ENCODE results near the gene FGF12. TPM values are rescaled to one million over a fixed set of nuclear protein-coding genes. Genes with fewer than 3 reads are reported as not detected.
"Not testable (repeated sequence)": the region's sequence is repeated elsewhere in the genome, so short reads cannot be mapped to it uniquely, and the experiment has no call there.

The FGF12 gene
- total RNA-seq, 4 donors from 2014 or later = 0.94 to 15.9 (median 15.1) TPM

GRCh38 chr3:192597913-192598312 lies 129.4 kb downstream of the FGF12 start:
- no peak overlapping the region for H3K27ac ChIP-seq
- H3K36me3 ChIP-seq = no peaks in the 10 kb centered on the region
- H3K4me1 ChIP-seq = no peaks in the 10 kb centered on the region
- no peak overlapping the region for H3K4me3 ChIP-seq
- no peak for TF ChIP-seq EP300 (IDR thresholded peaks at IDR 0.05)
- TF ChIP-seq CTCF (IDR thresholded peaks at IDR 0.05) = no peak
- TF ChIP-seq POLR2AphosphoS5 (IDR thresholded peaks at IDR 0.05) = no peak
- no peak for TF ChIP-seq POLR2A (IDR thresholded peaks at IDR 0.05)
- peaks cover 0 to 11% (median 0%) of the 10 kb centered on the region in 3 donors for H3K9me3 ChIP-seq
- 78 to 82% methylated on average over 1 to 2 of the region's 2 CpGs for WGBS, 2 donors (ENCODE audit: low coverage in 1 of 2)
- no peaks in the 10 kb centered on the region for H3K27me3 ChIP-seq
- no peak for ATAC-seq

GRCh38 chr3:192597506-192597905 lies 129.8 kb downstream of the FGF12 start:
- H3K9me3 ChIP-seq = peaks cover 0 to 8% (median 0%) of the 10 kb centered on the region in 3 donors
- WGBS, 2 donors (ENCODE audit: low coverage in 1 of 2) = 50 to 65% methylated on average over 2 of the region's 2 CpGs
- no peaks in the 10 kb centered on the region for H3K4me1 ChIP-seq
- no peak overlapping the region for H3K4me3 ChIP-seq
- H3K27ac ChIP-seq = no peak overlapping the region
- no peak for TF ChIP-seq EP300 (IDR thresholded peaks at IDR 0.05)
- no peak for TF ChIP-seq CTCF (IDR thresholded peaks at IDR 0.05)
- TF ChIP-seq POLR2AphosphoS5 (IDR thresholded peaks at IDR 0.05) = no peak
- TF ChIP-seq POLR2A (IDR thresholded peaks at IDR 0.05) = no peak
- no peaks in the 10 kb centered on the region for H3K27me3 ChIP-seq
- ATAC-seq = no peak
- no peaks in the 10 kb centered on the region for H3K36me3 ChIP-seq

- Histone ChIP-seq H3K4me1 (no peaks in the 10 kb centered on the region), H3K36me3 (no peaks in the 10 kb centered on the region), H3K27me3 (peaks cover 4% of the 10 kb centered on the region), H3K9me3 (no peaks in the 10 kb centered on the region), H3K4me3 (no peak overlapping the region), H3K27ac (no peak overlapping the region)
- 90 to 93% methylated on average over 3 of the region's 3 CpGs for WGBS, 2 donors (ENCODE audit: low coverage in 1 of 2)
- TF ChIP-seq EP300 (IDR thresholded peaks at IDR 0.05) = no peak
- no peak for TF ChIP-seq POLR2AphosphoS5 (IDR thresholded peaks at IDR 0.05)
- TF ChIP-seq CTCF (IDR thresholded peaks at IDR 0.05) = no peak
- TF ChIP-seq POLR2A (IDR thresholded peaks at IDR 0.05) = no peak
- ATAC-seq = no peak
Observed at GRCh38 chr3:192578729-192579128, 148.6 kb downstream of the FGF12 start.

- Histone ChIP-seq H3K27ac (no peak overlapping the region), H3K4me3 (no peak overlapping the region), H3K36me3 (no peaks in the 10 kb centered on the region), H3K9me3 (no peaks in the 10 kb centered on the region), H3K4me1 (no peaks in the 10 kb centered on the region), H3K27me3 (peaks cover 4% of the 10 kb centered on the region)
- 57 to 62% methylated on average over 2 of the region's 2 CpGs for WGBS, 2 donors (ENCODE audit: low coverage in 1 of 2)
- no peak for ATAC-seq
- no peak for TF ChIP-seq CTCF (IDR thresholded peaks at IDR 0.05)
- no peak for TF ChIP-seq POLR2A (IDR thresholded peaks at IDR 0.05)
- TF ChIP-seq EP300 (IDR thresholded peaks at IDR 0.05) = no peak
- no peak for TF ChIP-seq POLR2AphosphoS5 (IDR thresholded peaks at IDR 0.05)
Observed at GRCh38 chr3:192577811-192578210, 149.5 kb downstream of the FGF12 start.

- H3K36me3 ChIP-seq = no peaks in the 10 kb centered on the region
- TF ChIP-seq CTCF (IDR thresholded peaks at IDR 0.05) = no peak
- no peak for TF ChIP-seq EP300 (IDR thresholded peaks at IDR 0.05)
- TF ChIP-seq POLR2A (IDR thresholded peaks at IDR 0.05) = no peak
- no peak for TF ChIP-seq POLR2AphosphoS5 (IDR thresholded peaks at IDR 0.05)
- no peak for ATAC-seq
- H3K27me3 ChIP-seq = peaks cover 4% of the 10 kb centered on the region
- no peaks in the 10 kb centered on the region for H3K4me1 ChIP-seq
- 40% methylated on average over 1 of the region's 1 CpG; no CpG with 5 or more reads in 1 of the 2 donors for WGBS, 2 donors (ENCODE audit: low coverage in 1 of 2)
- H3K9me3 ChIP-seq = no peaks in the 10 kb centered on the region
- no peak overlapping the region for H3K4me3 ChIP-seq
- no peak overlapping the region for H3K27ac ChIP-seq
Observed at GRCh38 chr3:192577271-192577670, 150.1 kb downstream of the FGF12 start.

GRCh38 chr3:192576704-192577103 lies 150.6 kb downstream of the FGF12 start:
- not testable (repeated sequence) for H3K9me3 ChIP-seq, H3K27me3 ChIP-seq, H3K4me1 ChIP-seq, ATAC-seq, H3K36me3 ChIP-seq, H3K27ac ChIP-seq, H3K4me3 ChIP-seq
- WGBS, 2 donors (ENCODE audit: low coverage in 1 of 2) = 94 to 96% methylated on average over 5 of the region's 5 CpGs
